Measurements from ENCODE around the gene CRKL. TPM values are rescaled to one million over a fixed set of nuclear protein-coding genes. Genes with fewer than 3 reads are reported as not detected.

The CRKL gene
- total RNA-seq, 1 experiment from 2014 or later: 106 TPM

- Mint-ChIP-seq H3K4me3 (no peak overlapping the region), H3K4me1 (0 out of 4 replicates have a peak, but pooled peaks cover 0 to 2% of the 10 kb centered on the region in 2 experiments), H3K36me3 (ENCODE audit: insufficient read depth in 1 of 3, low read depth in 3 of 3) (peaks cover 2 to 26% (median 10%) of the 10 kb centered on the region in 3 experiments; a peak in 6 of 7 replicates), H3K27ac (no peak overlapping the region; a peak in 1 of 7 replicates), H3K27me3 (ENCODE audit: low read depth) (no peaks in the 10 kb centered on the region), H3K9me3 (no peaks in the 10 kb centered on the region)
- Histone ChIP-seq H3K23me2 (ENCODE audit: insufficient read length, low read depth, low read length, poor library complexity, severe bottlenecking) (no peaks in the 10 kb centered on the region), H3K9ac (ENCODE audit: extremely low read depth, insufficient read length, low read length) (no peak overlapping the region), H3K9me3 (ENCODE audit: control insufficient read depth, low read depth, low read length) (no peaks in the 10 kb centered on the region), H3K4ac (ENCODE audit: low read depth, low read length) (no peak overlapping the region), H3K27me3 (ENCODE audit: insufficient read depth, low read length) (no peaks in the 10 kb centered on the region), H4K20me1 (ENCODE audit: control insufficient read depth, insufficient read depth, insufficient read length) (no peaks in the 10 kb centered on the region), H3K79me2 (ENCODE audit: insufficient read depth, low read length) (no peaks in the 10 kb centered on the region), H4K8ac (replicated peaks; ENCODE audit: insufficient read length, low read depth, low read length) (no peak overlapping the region), H3K23ac (ENCODE audit: insufficient read length, low read depth, low read length) (no peak overlapping the region), H2AFZ (ENCODE audit: low read length) (no peak overlapping the region), H2BK12ac (ENCODE audit: insufficient read length, low read depth, low read length) (no peak overlapping the region), H3T11ph (ENCODE audit: low read length) (no peak overlapping the region), H3K18ac (ENCODE audit: insufficient read length, low read depth, low read length) (no peak overlapping the region), H2BK20ac (ENCODE audit: low read depth, low read length, poor library complexity, severe bottlenecking) (no peak overlapping the region), H3K56ac (ENCODE audit: insufficient read length, low read depth, low read length) (no peak overlapping the region), H2BK120ac (ENCODE audit: low read depth, low read length, poor library complexity, severe bottlenecking) (no peak overlapping the region), H3K4me1 (ENCODE audit: insufficient read depth, low read length) (no peaks in the 10 kb centered on the region), H3K27ac (ENCODE audit: insufficient read length, low read depth, low read length) (no peak overlapping the region), H4K91ac (ENCODE audit: insufficient read length, low read depth, low read length) (no peak overlapping the region), H2BK15ac (ENCODE audit: low read depth, low read length) (no peak overlapping the region), H3K4me2 (ENCODE audit: insufficient read depth, insufficient read length, low read length) (no peak overlapping the region), H4K5ac (ENCODE audit: insufficient read length, low read depth, low read length) (no peak overlapping the region), H2AK5ac (ENCODE audit: insufficient read length, low read length) (no peak overlapping the region), H3K79me1 (ENCODE audit: insufficient read depth, low read depth, low read length, poor library complexity, severe bottlenecking) (no peaks in the 10 kb centered on the region), H2BK5ac (ENCODE audit: insufficient read length, low read length) (no peak overlapping the region), H3K14ac (ENCODE audit: insufficient read depth, low read length) (no peak overlapping the region; the same call in 1 of the 2 replicates)
- TF ChIP-seq, protein P1, sequence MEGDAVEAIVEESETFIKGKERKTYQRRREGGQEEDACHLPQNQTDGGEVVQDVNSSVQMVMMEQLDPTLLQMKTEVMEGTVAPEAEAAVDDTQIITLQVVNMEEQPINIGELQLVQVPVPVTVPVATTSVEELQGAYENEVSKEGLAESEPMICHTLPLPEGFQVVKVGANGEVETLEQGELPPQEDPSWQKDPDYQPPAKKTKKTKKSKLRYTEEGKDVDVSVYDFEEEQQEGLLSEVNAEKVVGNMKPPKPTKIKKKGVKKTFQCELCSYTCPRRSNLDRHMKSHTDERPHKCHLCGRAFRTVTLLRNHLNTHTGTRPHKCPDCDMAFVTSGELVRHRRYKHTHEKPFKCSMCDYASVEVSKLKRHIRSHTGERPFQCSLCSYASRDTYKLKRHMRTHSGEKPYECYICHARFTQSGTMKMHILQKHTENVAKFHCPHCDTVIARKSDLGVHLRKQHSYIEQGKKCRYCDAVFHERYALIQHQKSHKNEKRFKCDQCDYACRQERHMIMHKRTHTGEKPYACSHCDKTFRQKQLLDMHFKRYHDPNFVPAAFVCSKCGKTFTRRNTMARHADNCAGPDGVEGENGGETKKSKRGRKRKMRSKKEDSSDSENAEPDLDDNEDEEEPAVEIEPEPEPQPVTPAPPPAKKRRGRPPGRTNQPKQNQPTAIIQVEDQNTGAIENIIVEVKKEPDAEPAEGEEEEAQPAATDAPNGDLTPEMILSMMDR (conservative IDR thresholded peaks at IDR 0.05): no peak
- no CpG with 5 or more reads among the region's 21 CpGs for whole genome bisulfite sequencing (ENCODE audit: extremely low coverage, insufficient read length, low lambda C conversion rate)
- no peak for DNase-seq
These were observed 75.5 kb downstream of the CRKL start for GRCh38 chr22:20992456-20993303.
